Muscle layer of duodenum (tissue), 2 donors: ENCODE results near the gene ELAPOR1.

Experiments
- H3K27ac ChIP-seq: one replicate; pipeline ENCODE4 v1.7.0; 2013; ENCODE audit warnings: mild to moderate bottlenecking, low read length
- H3K27me3 ChIP-seq: one replicate; pipeline ENCODE4 v1.7.0; 2013; ENCODE audit warnings: low read depth, mild to moderate bottlenecking, control low read depth, low read length
- H3K36me3 ChIP-seq, 2 donors: one replicate each; pipeline ENCODE4 v1.7.0; 2013; ENCODE audit warnings: low read length in 2 of 2, control low read depth in 1 of 2, mild to moderate bottlenecking in 1 of 2; ENCODE audit not compliant: insufficient read depth in 2 of 2, control insufficient read depth in 1 of 2
- H3K4me1 ChIP-seq, 2 donors: one replicate each; pipeline ENCODE4 v1.7.0; 2013; ENCODE audit warnings: low read length in 2 of 2, mild to moderate bottlenecking in 2 of 2, control low read depth in 1 of 2, moderate library complexity in 1 of 2; ENCODE audit not compliant: insufficient read depth in 2 of 2, control insufficient read depth in 1 of 2
- H3K4me3 ChIP-seq, 2 donors: one replicate each; pipeline ENCODE4 v1.7.0; 2013; ENCODE audit warnings: low read length in 2 of 2, low read depth in 1 of 2, mild to moderate bottlenecking in 1 of 2
- H3K9me3 ChIP-seq, 2 donors: one replicate each; pipeline ENCODE4 v1.7.0; 2013; ENCODE audit warnings: low read length in 2 of 2, control low read depth in 1 of 2, mild to moderate bottlenecking in 1 of 2; ENCODE audit not compliant: control insufficient read depth in 1 of 2
- donor health status: healthy.

Gene ELAPOR1

DNA sequence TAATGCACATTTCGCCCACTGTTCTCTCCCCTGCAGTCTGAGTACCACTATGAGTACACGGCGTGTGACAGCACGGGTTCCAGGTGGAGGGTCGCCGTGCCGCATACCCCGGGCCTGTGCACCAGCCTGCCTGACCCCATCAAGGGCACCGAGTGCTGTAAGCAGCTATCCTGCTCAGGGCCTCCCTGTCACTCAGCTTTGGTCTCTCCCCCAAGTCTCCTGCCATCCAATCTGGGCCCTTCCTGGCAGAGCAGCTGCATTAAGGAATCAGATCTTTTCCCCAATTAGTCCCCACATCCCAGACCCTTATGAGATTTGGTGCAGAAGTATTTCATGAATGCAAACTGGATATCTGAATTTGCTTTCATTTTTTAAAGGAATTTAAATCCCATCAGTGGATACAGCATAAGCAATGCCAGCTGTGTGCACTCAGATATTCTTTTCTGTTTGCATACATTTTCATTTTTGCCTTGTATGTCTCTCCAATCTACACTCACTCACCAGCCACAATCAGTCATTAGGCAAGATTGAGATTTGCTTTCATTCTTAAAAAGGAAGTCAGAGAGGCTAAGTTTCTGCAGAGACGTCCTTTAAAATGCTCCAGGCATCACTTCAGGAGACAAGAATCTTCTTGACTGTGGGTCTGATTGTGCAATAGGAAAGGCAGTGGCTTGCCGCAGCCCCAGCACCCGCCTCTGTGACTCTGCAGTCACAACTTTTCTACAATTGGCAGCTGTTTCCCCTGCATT, 48.1 kb downstream of the ELAPOR1 start:
- Histone ChIP-seq H3K27me3 (no peaks in the 10 kb centered on the region), H3K36me3 (no peaks in the 10 kb centered on the region), H3K4me3 (no peak overlapping the region), H3K9me3 (no peaks in the 10 kb centered on the region), H3K4me1 (peaks cover 6 to 9% of the 10 kb centered on the region in 2 donors), H3K27ac (no peak overlapping the region)

DNA sequence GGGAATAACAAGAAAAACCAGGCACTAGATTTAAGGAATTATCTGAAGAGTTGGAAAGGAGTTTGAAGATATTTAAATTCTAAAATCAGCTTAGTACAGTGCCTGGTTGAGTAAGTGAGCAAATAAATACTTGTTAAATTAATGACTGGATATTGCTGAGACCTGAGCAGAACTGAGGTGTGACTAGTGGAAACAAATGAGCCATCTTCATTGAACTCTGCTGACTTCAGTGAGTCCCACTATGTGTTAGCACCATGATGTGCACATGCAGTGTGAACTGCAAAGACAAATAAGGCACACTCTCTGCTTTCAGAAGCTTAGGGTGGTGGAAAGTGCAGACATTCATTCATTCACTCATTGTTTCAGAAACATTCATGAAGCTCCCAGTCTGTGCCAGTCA, 48.7 kb downstream of the ELAPOR1 start:
- no peaks in the 10 kb centered on the region for H3K9me3 ChIP-seq
- H3K36me3 ChIP-seq = no peaks in the 10 kb centered on the region
- H3K4me3 ChIP-seq = no peak overlapping the region
- H3K27me3 ChIP-seq = no peaks in the 10 kb centered on the region
- no peak overlapping the region for H3K27ac ChIP-seq
- peaks cover 6 to 9% of the 10 kb centered on the region in 2 donors for H3K4me1 ChIP-seq

DNA sequence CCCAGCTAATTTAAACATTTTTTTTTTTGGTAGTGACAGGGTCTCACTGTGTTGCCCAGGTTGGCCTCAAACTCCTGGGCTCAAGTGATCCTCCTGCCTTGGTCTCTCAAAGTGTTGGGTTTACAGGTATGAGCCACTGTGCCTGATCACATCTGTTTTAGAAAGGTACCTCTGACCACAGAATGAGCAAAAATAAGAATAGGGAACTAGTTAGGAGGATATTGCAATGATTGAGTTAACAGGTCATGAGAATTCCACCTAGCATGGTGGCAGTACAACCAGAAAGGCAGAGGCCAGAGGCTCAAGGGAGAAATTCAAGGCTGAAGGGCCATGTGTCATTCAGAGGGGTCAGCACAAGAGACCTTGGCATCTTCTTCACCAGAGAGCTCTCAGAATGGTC, 49.6 kb downstream of the ELAPOR1 start:
- Histone ChIP-seq H3K9me3 (no peaks in the 10 kb centered on the region), H3K4me1 (peaks cover 6 to 9% of the 10 kb centered on the region in 2 donors), H3K36me3 (no peaks in the 10 kb centered on the region), H3K27me3 (no peaks in the 10 kb centered on the region), H3K27ac (no peak overlapping the region), H3K4me3 (no peak overlapping the region)
